ENCODE results near the gene COPZ2. TPM values are rescaled to one million over a fixed set of nuclear protein-coding genes. Genes with fewer than 3 reads are reported as not detected.

COPZ2 gene
- total RNA-seq, 1 donor from 2014 or later = 0.30 TPM

GRCh38 chr17:47982645-47983390 lies 54.8 kb downstream of the COPZ2 start:
- H2AFZ ChIP-seq (replicated peaks) = no peak overlapping the region
- peaks cover 30% of the 10 kb centered on the region for H3F3A ChIP-seq (ENCODE audit: low read depth)
- H3K27ac ChIP-seq = no peak overlapping the region
- no peak overlapping the region for H3K9ac ChIP-seq
- no peak overlapping the region for H3K4me2 ChIP-seq
- H3K4me1 ChIP-seq = peaks cover 29% of the 10 kb centered on the region
- no peaks in the 10 kb centered on the region for H4K20me1 ChIP-seq (ENCODE audit: low read depth)
- H3K9me3 Mint-ChIP-seq = no peaks in the 10 kb centered on the region
- H3K4me3 ChIP-seq = no peak overlapping the region
- peaks cover 8% of the 10 kb centered on the region for H3K27me3 Mint-ChIP-seq (ENCODE audit: insufficient read depth, low read depth)
- peak overlapping the region; percentile 84 for H3K27ac Mint-ChIP-seq
- no peaks in the 10 kb centered on the region for H3K27me3 ChIP-seq
- H3K9me3 ChIP-seq (ENCODE audit: low read depth) = no peaks in the 10 kb centered on the region
- peaks cover 60% of the 10 kb centered on the region for H3K4me1 Mint-ChIP-seq
- no peaks in the 10 kb centered on the region for H3K79me2 ChIP-seq (ENCODE audit: low read depth)
- no peak for DNase-seq (ENCODE audit: low spot score)
- no peaks in the 10 kb centered on the region for H3K36me3 ChIP-seq
- peaks cover 29% of the 10 kb centered on the region for H3K36me3 Mint-ChIP-seq
- H3K4me3 Mint-ChIP-seq = no peak overlapping the region
- TF ChIP-seq CTCF (IDR thresholded peaks at IDR 0.05) = no peak
- TF ChIP-seq EZH2phosphoT487 (IDR thresholded peaks at IDR 0.05) = no peak
- no peak for TF ChIP-seq EZH2 (IDR thresholded peaks at IDR 0.05)

- TF ChIP-seq EZH2phosphoT487 (IDR thresholded peaks at IDR 0.05) = no peak
- no peak for TF ChIP-seq EZH2 (IDR thresholded peaks at IDR 0.05)
- no peak for TF ChIP-seq CTCF (IDR thresholded peaks at IDR 0.05)
- Mint-ChIP-seq H3K36me3 (peaks cover 32% of the 10 kb centered on the region), H3K4me3 (no peak overlapping the region), H3K27me3 (ENCODE audit: insufficient read depth, low read depth) (peaks cover 8% of the 10 kb centered on the region), H3K27ac (peak overlapping the region; percentile 84), H3K4me1 (peaks cover 53% of the 10 kb centered on the region), H3K9me3 (no peaks in the 10 kb centered on the region)
- Histone ChIP-seq H3K4me2 (no peak overlapping the region), H3K27ac (no peak overlapping the region), H3K4me1 (peaks cover 23% of the 10 kb centered on the region), H3K79me2 (ENCODE audit: low read depth) (no peaks in the 10 kb centered on the region), H4K20me1 (ENCODE audit: low read depth) (no peaks in the 10 kb centered on the region), H2AFZ (replicated peaks) (no peak overlapping the region), H3F3A (ENCODE audit: low read depth) (peaks cover 23% of the 10 kb centered on the region), H3K27me3 (no peaks in the 10 kb centered on the region), H3K4me3 (no peak overlapping the region), H3K9ac (no peak overlapping the region), H3K36me3 (no peaks in the 10 kb centered on the region), H3K9me3 (ENCODE audit: low read depth) (no peaks in the 10 kb centered on the region)
- no peak for DNase-seq (ENCODE audit: low spot score)
Measured at GRCh38 chr17:47982091-47982617, 55.4 kb downstream of the COPZ2 start.

- H3F3A ChIP-seq (ENCODE audit: low read depth) = peaks cover 16% of the 10 kb centered on the region
- Mint-ChIP-seq H3K36me3 (peaks cover 36% of the 10 kb centered on the region), H3K27ac (no peak overlapping the region), H3K4me3 (no peak overlapping the region), H3K9me3 (no peaks in the 10 kb centered on the region), H3K4me1 (peaks cover 46% of the 10 kb centered on the region), H3K27me3 (ENCODE audit: insufficient read depth, low read depth) (peaks cover 8% of the 10 kb centered on the region)
- no peaks in the 10 kb centered on the region for H3K79me2 ChIP-seq (ENCODE audit: low read depth)
- H2AFZ ChIP-seq (replicated peaks) = no peak overlapping the region
- H3K27me3 ChIP-seq = no peaks in the 10 kb centered on the region
- H3K36me3 ChIP-seq = no peaks in the 10 kb centered on the region
- H3K9me3 ChIP-seq (ENCODE audit: low read depth) = no peaks in the 10 kb centered on the region
- no peak overlapping the region for H3K27ac ChIP-seq
- H3K4me1 ChIP-seq = peaks cover 16% of the 10 kb centered on the region
- no peaks in the 10 kb centered on the region for H4K20me1 ChIP-seq (ENCODE audit: low read depth)
- H3K9ac ChIP-seq = no peak overlapping the region
- no peak overlapping the region for H3K4me2 ChIP-seq
- H3K4me3 ChIP-seq = no peak overlapping the region
- TF ChIP-seq EZH2 (IDR thresholded peaks at IDR 0.05) = no peak
- no peak for TF ChIP-seq EZH2phosphoT487 (IDR thresholded peaks at IDR 0.05)
- no peak for TF ChIP-seq CTCF (IDR thresholded peaks at IDR 0.05)
- DNase-seq (ENCODE audit: low spot score) = no peak
Measured at GRCh38 chr17:47981462-47981861, 56.1 kb downstream of the COPZ2 start.
